HEK293T (cell line): ENCODE data around the gene NABP1.

Experiments
- ARNT ChIP-seq: fragments of 450-650 bp; IDR thresholded peaks from 2 replicates; pipeline ENCODE4 v1.6.1; 2017; ENCODE audit warnings: mild to moderate bottlenecking
- BHLHE40 ChIP-seq: fragments of 450-650 bp; IDR thresholded peaks from 2 replicates; pipeline ENCODE4 v1.6.1; 2016; ENCODE audit warnings: mild to moderate bottlenecking, moderate library complexity, borderline replicate concordance
- FOXA1 ChIP-seq: fragments of 450-650 bp; IDR thresholded peaks from 2 replicates; pipeline ENCODE4 v1.6.1; 2016; ENCODE audit warnings: mild to moderate bottlenecking
- FOXK2 ChIP-seq: fragments of 450-650 bp; IDR thresholded peaks from 2 replicates; pipeline ENCODE4 v1.6.1; 2016; ENCODE audit warnings: mild to moderate bottlenecking
- FOXM1 ChIP-seq: fragments of 450-650 bp; IDR thresholded peaks from 2 replicates; pipeline ENCODE4 v1.6.1; 2017; ENCODE audit warnings: mild to moderate bottlenecking, borderline replicate concordance
- HDGF ChIP-seq: fragments of 450-650 bp; IDR thresholded peaks from 2 replicates; pipeline ENCODE4 v1.6.1; 2017; ENCODE audit warnings: antibody characterized with exemption, borderline replicate concordance
- L3MBTL2 ChIP-seq: fragments of 450-650 bp; conservative IDR thresholded peaks from 2 replicates; pipeline ENCODE4 v1.6.1; 2016; ENCODE audit warnings: mild to moderate bottlenecking
- LEF1 ChIP-seq: fragments of 450-650 bp; IDR thresholded peaks from 2 replicates; pipeline ENCODE4 v1.6.1; 2017; ENCODE audit warnings: mild to moderate bottlenecking, borderline replicate concordance
- NFRKB ChIP-seq: fragments of 450-650 bp; IDR thresholded peaks from 2 replicates; pipeline ENCODE4 v1.6.1; 2016; ENCODE audit warnings: mild to moderate bottlenecking, moderate library complexity
- SP1 ChIP-seq: fragments of 450-650 bp; IDR thresholded peaks from 2 replicates; pipeline ENCODE4 v1.6.1; 2017
- SUZ12 ChIP-seq: fragments of 450-650 bp; IDR thresholded peaks from 2 replicates; pipeline ENCODE4 v1.6.1; 2016; ENCODE audit warnings: mild to moderate bottlenecking
- TARDBP ChIP-seq: fragments of 450-650 bp; IDR thresholded peaks from 2 replicates; pipeline ENCODE4 v1.6.1; 2016
- ZNF384 ChIP-seq: fragments of 450-650 bp; IDR thresholded peaks from 2 replicates; pipeline ENCODE4 v1.6.1; 2016

DNA sequence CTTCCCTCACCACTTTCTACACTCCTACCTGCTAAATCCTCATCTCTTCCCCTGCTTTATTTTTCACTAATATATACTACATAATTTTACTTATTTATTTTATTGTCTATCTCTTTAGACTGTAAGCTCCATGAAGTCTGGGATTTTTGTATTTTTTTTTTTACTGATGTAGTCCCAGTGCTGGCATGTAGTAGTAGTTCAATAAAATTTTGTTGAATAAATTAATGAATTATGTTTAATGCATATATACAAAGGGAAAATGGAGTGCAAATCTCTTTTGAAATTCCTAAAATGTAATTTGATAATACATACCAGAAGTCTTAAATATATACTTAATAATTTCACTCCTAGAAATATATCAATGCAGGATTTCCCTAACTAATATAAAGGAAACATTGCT is 7.1 kb upstream of the NABP1 start:
- TF ChIP-seq TARDBP (no peak), FOXK2 (no peak), BHLHE40 (no peak), FOXM1 (no peak), ARNT (no peak), SUZ12 (no peak), SP1 (no peak), L3MBTL2 (no peak), ZNF384 (no peak), FOXA1 (no peak), NFRKB (no peak), LEF1 (no peak), HDGF (no peak)
